Placental epithelial cell (primary cell): ENCODE measurements around the gene PGBD1. TPM values are rescaled to one million over a fixed set of nuclear protein-coding genes. Genes with fewer than 3 reads are reported as not detected.

Experiments
- small RNA-seq: library from RNA; depleted of rRNA; stranded (forward); fragments of <200 nt; gene quantifications from one replicate; pipeline ENCODE3, GENCODE V24; 2012
- total RNA-seq: library from RNA; depleted of rRNA; stranded (reverse); fragments of >200 nt; gene quantifications from 2 replicates; pipeline ENCODE4 v1.2.3, GENCODE V29; 2012

The PGBD1 gene, protein sequence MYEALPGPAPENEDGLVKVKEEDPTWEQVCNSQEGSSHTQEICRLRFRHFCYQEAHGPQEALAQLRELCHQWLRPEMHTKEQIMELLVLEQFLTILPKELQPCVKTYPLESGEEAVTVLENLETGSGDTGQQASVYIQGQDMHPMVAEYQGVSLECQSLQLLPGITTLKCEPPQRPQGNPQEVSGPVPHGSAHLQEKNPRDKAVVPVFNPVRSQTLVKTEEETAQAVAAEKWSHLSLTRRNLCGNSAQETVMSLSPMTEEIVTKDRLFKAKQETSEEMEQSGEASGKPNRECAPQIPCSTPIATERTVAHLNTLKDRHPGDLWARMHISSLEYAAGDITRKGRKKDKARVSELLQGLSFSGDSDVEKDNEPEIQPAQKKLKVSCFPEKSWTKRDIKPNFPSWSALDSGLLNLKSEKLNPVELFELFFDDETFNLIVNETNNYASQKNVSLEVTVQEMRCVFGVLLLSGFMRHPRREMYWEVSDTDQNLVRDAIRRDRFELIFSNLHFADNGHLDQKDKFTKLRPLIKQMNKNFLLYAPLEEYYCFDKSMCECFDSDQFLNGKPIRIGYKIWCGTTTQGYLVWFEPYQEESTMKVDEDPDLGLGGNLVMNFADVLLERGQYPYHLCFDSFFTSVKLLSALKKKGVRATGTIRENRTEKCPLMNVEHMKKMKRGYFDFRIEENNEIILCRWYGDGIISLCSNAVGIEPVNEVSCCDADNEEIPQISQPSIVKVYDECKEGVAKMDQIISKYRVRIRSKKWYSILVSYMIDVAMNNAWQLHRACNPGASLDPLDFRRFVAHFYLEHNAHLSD
- 3.5 and 4.8 TPM in 2 replicates for total RNA-seq

GRCh38 chr6:28281288-28282064 is at the start of gene PGBD1:
Gene PGBD1, plus strand, starts transcription at chr6:28281572. Its CDS starts 2,242 bp downstream, at chr6:28283814.

DNA sequence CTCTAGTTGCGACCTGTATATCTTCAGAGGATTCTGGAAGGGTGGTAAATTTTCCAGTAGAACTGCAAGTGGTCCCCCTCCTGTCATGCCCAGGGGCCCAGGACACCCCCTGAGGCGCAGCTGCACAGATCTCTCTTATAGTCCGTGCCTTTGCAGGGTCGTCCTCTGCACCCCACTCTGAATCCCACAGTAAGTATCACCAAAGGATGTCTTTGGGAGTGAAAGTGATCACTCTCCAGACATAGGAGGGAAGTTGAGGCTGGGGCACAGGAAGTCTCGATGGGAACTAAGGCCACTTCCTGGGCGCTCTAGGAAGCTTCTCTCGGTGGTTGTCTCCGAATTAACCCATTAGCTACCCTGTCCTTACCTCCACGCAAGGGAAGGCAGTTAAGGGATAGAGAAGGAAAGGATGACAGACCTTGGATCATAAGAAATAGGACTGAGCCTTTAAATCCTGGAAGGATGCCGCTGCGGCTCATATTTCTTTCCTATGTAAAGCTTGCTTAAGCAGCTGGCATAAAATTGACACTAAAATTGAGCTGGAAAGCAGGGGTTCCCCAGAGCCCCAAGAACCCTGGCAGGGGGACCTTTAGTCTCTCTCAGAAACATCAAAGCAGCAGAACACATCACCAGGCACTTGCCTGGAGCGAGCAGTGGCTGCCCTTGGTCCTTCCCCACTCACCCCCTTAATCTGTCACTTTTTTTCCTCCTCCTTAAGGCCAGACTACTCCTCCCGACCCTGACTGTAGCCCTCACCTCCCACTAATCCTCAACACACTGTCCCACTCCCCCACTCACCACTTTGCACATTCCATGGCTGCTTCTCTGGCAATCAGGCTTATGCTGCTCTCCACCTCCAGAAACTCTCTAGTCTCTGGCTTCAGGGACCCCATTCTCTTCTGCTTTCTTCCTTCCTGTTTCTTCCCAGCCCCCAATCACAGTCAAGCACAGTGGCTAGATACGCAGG is 29.1 kb upstream of the PGBD1 start, which contains the start of gene ZKSCAN4:
TSS of gene ZKSCAN4 (minus strand) at position 261 of the 967 bp plus-strand sequence. CDS start 289 bp downstream, outside the sequence.

DNA sequence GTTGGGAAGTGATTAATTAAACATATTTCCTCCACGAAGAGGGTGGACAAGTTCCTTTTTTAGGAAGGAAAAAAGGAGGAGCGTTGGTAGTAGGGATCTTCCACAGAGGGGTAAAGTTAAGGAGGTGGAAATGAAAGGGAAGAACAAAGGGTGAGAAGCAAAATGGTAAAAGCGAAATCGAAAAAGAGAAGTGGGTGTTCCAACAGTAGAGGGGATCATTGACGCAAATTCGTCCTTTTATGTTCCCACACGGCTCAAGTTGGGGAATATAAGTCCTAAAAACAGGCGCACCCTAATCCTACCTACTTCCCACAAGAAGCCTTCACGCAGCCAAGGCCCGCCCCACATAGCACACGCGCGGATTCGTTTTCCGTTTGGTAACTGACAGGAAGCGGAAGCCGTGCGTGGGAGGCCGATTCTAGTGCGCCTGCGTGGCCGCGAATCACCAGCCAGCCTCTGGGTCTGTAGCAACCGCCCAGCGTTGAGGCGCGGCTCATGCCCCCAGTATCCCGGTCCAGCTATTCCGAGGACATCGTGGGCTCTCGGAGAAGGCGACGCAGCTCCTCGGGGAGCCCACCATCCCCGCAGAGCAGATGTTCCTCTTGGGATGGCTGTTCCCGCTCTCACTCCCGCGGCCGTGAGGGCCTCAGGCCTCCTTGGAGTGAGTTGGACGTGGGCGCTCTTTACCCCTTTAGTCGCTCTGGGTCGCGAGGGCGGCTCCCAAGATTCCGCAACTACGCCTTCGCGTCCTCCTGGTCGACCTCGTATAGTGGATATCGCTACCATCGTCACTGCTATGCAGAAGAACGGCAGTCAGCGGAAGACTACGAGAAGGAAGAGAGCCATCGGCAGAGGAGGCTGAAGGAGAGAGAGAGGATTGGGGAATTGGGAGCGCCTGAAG is 22.2 kb upstream of the PGBD1 start, which contains the start of gene NKAPL:
TSS of gene NKAPL (plus strand) at position 421 of the 901 bp plus-strand sequence. CDS start at position 496, 75 bp downstream.

DNA sequence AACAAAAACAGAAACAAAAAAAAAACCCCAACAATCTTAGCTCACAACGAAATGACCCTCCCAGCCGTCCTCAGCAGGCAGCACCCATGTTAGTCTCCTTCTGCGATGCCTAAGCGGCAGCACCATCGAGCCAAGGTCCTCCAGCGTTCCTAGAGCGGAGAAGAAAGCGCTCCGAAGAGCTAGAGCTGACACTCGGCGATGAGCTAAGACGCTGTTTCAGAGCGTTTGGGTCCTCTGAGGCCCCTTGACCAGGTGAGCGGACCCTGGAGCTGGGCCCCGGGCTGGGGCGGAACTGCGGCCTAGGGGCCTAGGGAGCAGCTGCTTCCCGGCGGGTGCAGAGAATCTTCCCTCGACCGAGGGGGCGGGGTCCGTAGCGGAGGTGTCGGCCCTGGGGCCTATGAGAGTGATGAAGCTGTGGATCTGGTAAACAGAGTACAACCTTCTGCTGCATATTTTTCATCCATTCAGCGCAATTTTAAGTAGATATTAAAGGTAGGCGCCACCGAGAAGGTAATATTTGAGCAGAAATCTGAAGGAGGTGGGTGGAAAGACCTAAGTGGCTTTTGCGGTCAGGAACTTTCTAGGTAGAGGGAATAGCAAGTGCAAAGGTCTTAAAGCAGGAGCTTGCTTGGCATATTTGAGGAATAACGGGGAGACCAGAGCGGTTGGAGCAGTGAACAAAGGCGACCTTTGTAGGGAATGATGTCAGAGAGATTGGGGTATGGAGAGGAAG is 14.2 kb upstream of the PGBD1 start, which contains the start of gene ZSCAN26:
TSS of gene ZSCAN26 (plus strand) at position 182 of the 733 bp plus-strand sequence. CDS start 4,777 bp downstream, outside the sequence.

DNA sequence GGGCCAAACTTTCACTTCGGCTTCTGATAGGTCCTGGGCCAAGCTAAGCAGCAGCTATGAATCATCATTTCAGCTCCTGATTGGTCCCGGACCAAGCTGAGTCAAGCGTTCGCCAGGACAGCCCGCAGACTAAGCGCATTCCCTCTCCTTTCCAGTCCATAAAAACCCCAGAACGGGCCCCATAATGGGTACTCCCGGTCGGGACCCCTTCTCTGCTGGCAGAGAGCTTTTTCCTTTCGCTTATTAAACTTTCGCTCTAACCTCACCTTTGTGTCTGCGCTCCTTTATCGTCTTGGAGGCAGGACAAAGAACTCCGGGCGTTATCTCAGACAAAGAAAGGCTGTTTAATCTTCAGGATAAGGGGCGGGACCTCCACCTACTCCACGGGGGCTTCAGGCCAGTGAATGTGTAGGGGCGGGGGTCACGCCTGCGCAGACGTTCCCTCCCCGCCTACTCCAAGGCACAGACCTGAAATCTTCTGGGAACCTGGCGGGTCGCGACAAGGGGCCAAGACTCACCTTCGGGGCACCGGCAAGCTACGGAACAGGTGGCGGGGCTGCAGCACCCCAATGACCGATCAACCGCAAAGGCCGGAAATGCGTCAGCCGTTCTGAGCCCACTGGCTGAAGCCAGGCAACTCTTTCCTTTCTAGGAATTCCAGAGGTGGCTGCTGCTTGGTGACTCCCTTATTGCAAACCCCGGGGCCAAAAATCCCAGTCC is 54.4 kb downstream of the PGBD1 start, which contains the start of gene ZSCAN31:
TSS of gene ZSCAN31 (minus strand) at position 585 of the 720 bp plus-strand sequence. CDS start 6,465 bp downstream, outside the sequence.

DNA sequence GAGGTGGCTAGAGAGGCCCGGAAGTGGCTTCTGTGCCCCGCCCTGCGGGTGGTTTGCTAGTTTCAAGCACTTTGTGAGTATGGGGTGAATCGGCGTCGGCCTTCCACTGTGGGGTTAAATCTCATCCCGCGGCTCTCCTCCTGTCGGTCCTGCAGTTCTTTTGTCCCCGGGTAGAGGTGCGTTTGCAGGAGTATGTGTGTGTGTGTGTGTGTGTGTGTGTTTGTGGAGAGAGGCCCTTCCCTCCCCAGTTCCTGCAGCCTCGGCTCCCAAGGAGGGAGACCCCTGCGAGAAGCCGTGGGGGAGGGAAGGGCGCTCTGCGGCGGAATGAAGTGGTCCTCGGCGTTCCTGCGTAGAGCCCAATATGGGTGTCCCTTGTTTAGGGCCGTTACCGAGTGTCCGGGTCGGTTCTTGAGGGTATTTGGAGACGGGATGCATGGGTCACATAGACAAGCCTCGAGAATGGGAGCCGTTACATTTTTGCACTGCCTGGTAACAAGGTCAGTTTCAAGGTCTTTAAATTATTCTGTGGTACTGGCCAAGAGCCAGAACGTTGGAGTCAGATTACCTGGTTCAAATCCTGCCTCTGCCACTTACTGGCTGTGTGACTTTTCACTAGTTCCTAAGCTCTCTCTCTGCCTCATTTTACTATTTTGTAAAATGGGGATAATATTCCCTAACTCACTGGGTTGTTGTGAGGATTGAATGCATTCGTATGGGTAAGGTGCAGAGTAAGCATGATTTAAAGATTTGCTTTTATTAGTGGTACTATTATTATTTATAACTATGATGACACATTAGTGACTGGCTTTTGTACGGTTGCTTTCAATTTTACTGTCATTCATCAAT is 68.7 kb downstream of the PGBD1 start, which contains the start of gene ZKSCAN3:
TSS of gene ZKSCAN3 (plus strand) at position 56 of the 846 bp plus-strand sequence. CDS start 9,640 bp downstream, outside the sequence.

Small RNAs within 50 kb of the gene (small RNA-seq; reads per million reads assigned to genes)
- not detected for gene AL021997.1
- not detected for gene AL021997.2

Other genes with a start within 250 kb of the PGBD1 start
- 1.6 and 2.2 TPM in 2 replicates for gene ZNF165, start 201.0 kb upstream of the PGBD1 start, total RNA-seq
- gene ZSCAN16, start 157.0 kb upstream of the PGBD1 start, total RNA-seq: 0.79 and 1.1 TPM in 2 replicates
- 18.1 and 18.8 TPM in 2 replicates for gene ZKSCAN8, start 139.7 kb upstream of the PGBD1 start, total RNA-seq
- gene ZSCAN9, start 56.3 kb upstream of the PGBD1 start, total RNA-seq: 14.9 and 16.5 TPM in 2 replicates
- 6.2 and 8.6 TPM in 2 replicates for gene ZKSCAN4, start 29.3 kb upstream of the PGBD1 start, total RNA-seq
- gene NKAPL, start 22.3 kb upstream of the PGBD1 start, total RNA-seq: 2.7 and 3.5 TPM in 2 replicates
- gene ZSCAN26, start 14.4 kb upstream of the PGBD1 start, total RNA-seq: 13.0 and 14.7 TPM in 2 replicates
- 2.0 and 2.3 TPM in 2 replicates for gene ZSCAN31, start 54.6 kb downstream of the PGBD1 start, total RNA-seq
- 3.9 and 7.9 TPM in 2 replicates for gene ZKSCAN3, start 68.4 kb downstream of the PGBD1 start, total RNA-seq
- 8.4 and 9.0 TPM in 2 replicates for gene ZSCAN12, start 118.2 kb downstream of the PGBD1 start, total RNA-seq
- gene ZSCAN23, start 161.9 kb downstream of the PGBD1 start, total RNA-seq: 8.2 and 11.0 TPM in 2 replicates
- not detected in 2 replicates for gene GPX6, start 234.2 kb downstream of the PGBD1 start, total RNA-seq
- gene GPX5, start 244.3 kb downstream of the PGBD1 start, total RNA-seq: not detected in 2 replicates